ENCODE results near the gene HOXA7. TPM values are rescaled to one million over a fixed set of nuclear protein-coding genes. Genes with fewer than 3 reads are reported as not detected.
A peak's percentile ranks its signal among the peaks of the same experiment; 100 is the strongest.

Gene HOXA7
- total RNA-seq, 6 experiments from 2014 or later = not detected

- intact Hi-C loops (cut with DNase I) = no loop called here
Observed at GRCh38 chr7:27182285-27182841, 25.9 kb upstream of the HOXA7 start.

GRCh38 chr7:27181795-27182275 lies 25.4 kb upstream of the HOXA7 start:
- Histone ChIP-seq H3K27ac (no peak overlapping the region), H3K4me1 (peaks cover 0 to 14% (median 0%) of the 10 kb centered on the region in 4 donors), H3K4me3 (no peak overlapping the region), H3K27me3 (peaks cover 38 to 90% of the 10 kb centered on the region in 2 donors), H3K36me3 (no peaks in the 10 kb centered on the region), H3K9me3 (no peaks in the 10 kb centered on the region)
- ATAC-seq = no peak
- TF ChIP-seq, protein P1, sequence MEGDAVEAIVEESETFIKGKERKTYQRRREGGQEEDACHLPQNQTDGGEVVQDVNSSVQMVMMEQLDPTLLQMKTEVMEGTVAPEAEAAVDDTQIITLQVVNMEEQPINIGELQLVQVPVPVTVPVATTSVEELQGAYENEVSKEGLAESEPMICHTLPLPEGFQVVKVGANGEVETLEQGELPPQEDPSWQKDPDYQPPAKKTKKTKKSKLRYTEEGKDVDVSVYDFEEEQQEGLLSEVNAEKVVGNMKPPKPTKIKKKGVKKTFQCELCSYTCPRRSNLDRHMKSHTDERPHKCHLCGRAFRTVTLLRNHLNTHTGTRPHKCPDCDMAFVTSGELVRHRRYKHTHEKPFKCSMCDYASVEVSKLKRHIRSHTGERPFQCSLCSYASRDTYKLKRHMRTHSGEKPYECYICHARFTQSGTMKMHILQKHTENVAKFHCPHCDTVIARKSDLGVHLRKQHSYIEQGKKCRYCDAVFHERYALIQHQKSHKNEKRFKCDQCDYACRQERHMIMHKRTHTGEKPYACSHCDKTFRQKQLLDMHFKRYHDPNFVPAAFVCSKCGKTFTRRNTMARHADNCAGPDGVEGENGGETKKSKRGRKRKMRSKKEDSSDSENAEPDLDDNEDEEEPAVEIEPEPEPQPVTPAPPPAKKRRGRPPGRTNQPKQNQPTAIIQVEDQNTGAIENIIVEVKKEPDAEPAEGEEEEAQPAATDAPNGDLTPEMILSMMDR (IDR thresholded peaks at IDR 0.05) = no peak
- no peak for TF ChIP-seq POLR2A (IDR thresholded peaks at IDR 0.05)
- 33% methylated on average over 4 of the region's 4 CpGs for WGBS (ENCODE audit: insufficient coverage, low coverage, low lambda C conversion rate, missing lambda C conversion rate)
- intact Hi-C loops (cut with DNase I) = no loop called here
- peak in 1 of 3 donors; percentile 31 for DNase-seq

More at GRCh38 chr7:27182285-27182841, 25.9 kb upstream of the HOXA7 start:
- TF ChIP-seq POLR2A (IDR thresholded peaks at IDR 0.05) = no peak
- TF ChIP-seq, protein P1 (IDR thresholded peaks at IDR 0.05) = no peak
- DNase-seq = peak in 1 of 3 donors; percentile 33
- H3K27me3 ChIP-seq = peaks cover 39 to 86% of the 10 kb centered on the region in 2 donors
- peaks cover 0 to 14% (median 0%) of the 10 kb centered on the region in 4 donors for H3K4me1 ChIP-seq
- no peak for ATAC-seq
- H3K27ac ChIP-seq = no peak overlapping the region
- 28% methylated on average over 3 of the region's 4 CpGs for WGBS (ENCODE audit: insufficient coverage, low coverage, low lambda C conversion rate, missing lambda C conversion rate)
- no peaks in the 10 kb centered on the region for H3K9me3 ChIP-seq
- H3K4me3 ChIP-seq = no peak overlapping the region
- no peaks in the 10 kb centered on the region for H3K36me3 ChIP-seq

- no peak for TF ChIP-seq POLR2A (IDR thresholded peaks at IDR 0.05)
- TF ChIP-seq, protein P1 (IDR thresholded peaks at IDR 0.05) = no peak
- H3K4me1 ChIP-seq = peaks cover 0 to 14% (median 0%) of the 10 kb centered on the region in 4 donors
- DNase-seq = no peak
- H3K4me3 ChIP-seq = no peak overlapping the region
- intact Hi-C loops (cut with DNase I) = no loop called here
- H3K27me3 ChIP-seq = peaks cover 38 to 90% of the 10 kb centered on the region in 2 donors
- no peaks in the 10 kb centered on the region for H3K36me3 ChIP-seq
- no peak for ATAC-seq
- H3K9me3 ChIP-seq = no peaks in the 10 kb centered on the region
- H3K27ac ChIP-seq = no peak overlapping the region
- WGBS (ENCODE audit: insufficient coverage, low coverage, low lambda C conversion rate, missing lambda C conversion rate) = 65% methylated on average over 8 of the region's 12 CpGs
Observed at GRCh38 chr7:27180431-27181420, 24.3 kb upstream of the HOXA7 start.

- H3K27ac ChIP-seq = no peak overlapping the region
- H3K27me3 ChIP-seq = peaks cover 47 to 90% of the 10 kb centered on the region in 2 donors
Observed at GRCh38 chr7:27179503-27180430, 23.3 kb upstream of the HOXA7 start.

More at GRCh38 chr7:27179503-27180430, 23.3 kb upstream of the HOXA7 start:
- Histone ChIP-seq H3K9me3 (no peaks in the 10 kb centered on the region), H3K4me3 (no peak overlapping the region), H3K36me3 (no peaks in the 10 kb centered on the region), H3K4me1 (peaks cover 0 to 13% (median 0%) of the 10 kb centered on the region in 4 donors)
- peak; percentile 54 to 80 (median 62) for ATAC-seq
- DNase-seq = peak in 2 of 3 donors; percentile 62 to 65
- WGBS (ENCODE audit: insufficient coverage, low coverage, low lambda C conversion rate, missing lambda C conversion rate) = 12% methylated on average over 44 of the region's 56 CpGs
- TF ChIP-seq, protein P1 (IDR thresholded peaks at IDR 0.05) = peak; percentile 34 to 72 (median 58)
- TF ChIP-seq POLR2A (IDR thresholded peaks at IDR 0.05) = no peak
- intact Hi-C loops (cut with DNase I) = no loop called here
